KOPT-K1 (cell line): ENCODE measurements around the gene BDH1.
"Not testable (repeated sequence)": the region's sequence is repeated elsewhere in the genome, so short reads cannot be mapped to it uniquely, and the experiment has no call there.

Source experiments
- H3K27ac ChIP-seq: fragments of 200-600 bp; sonication (generic); 2 replicates; pipeline ENCODE4 v1.5.1; 2016; ENCODE audit warnings: antibody characterized with exemption, mild to moderate bottlenecking, low read depth, low read length; ENCODE audit not compliant: poor library complexity, severe bottlenecking
- H3K36me3 ChIP-seq: fragments of 200-600 bp; sonication (generic); 2 replicates; pipeline ENCODE4 v1.5.1; 2017; ENCODE audit warnings: antibody characterized with exemption, mild to moderate bottlenecking, low read length, moderate library complexity; ENCODE audit not compliant: insufficient read depth
- H3K9me3 ChIP-seq: fragments of 200-600 bp; sonication (generic); 2 replicates; pipeline ENCODE4 v1.5.1; 2017; ENCODE audit warnings: antibody characterized with exemption, low read length, mild to moderate bottlenecking; ENCODE audit not compliant: insufficient read depth, poor library complexity, severe bottlenecking

BDH1 gene

GRCh38 chr3:197485143-197485542 lies 70.6 kb downstream of the BDH1 start:
- Histone ChIP-seq H3K27ac (no peak overlapping the region), H3K36me3 (no peaks in the 10 kb centered on the region), H3K9me3 (no peaks in the 10 kb centered on the region)

- no peaks in the 10 kb centered on the region for H3K9me3 ChIP-seq
- no peak overlapping the region for H3K27ac ChIP-seq
- no peaks in the 10 kb centered on the region for H3K36me3 ChIP-seq
Measured at GRCh38 chr3:197484204-197484901, 71.4 kb downstream of the BDH1 start.

- no peak overlapping the region for H3K27ac ChIP-seq
- no peaks in the 10 kb centered on the region for H3K9me3 ChIP-seq
- no peaks in the 10 kb centered on the region for H3K36me3 ChIP-seq
Measured at GRCh38 chr3:197482001-197482400, 73.8 kb downstream of the BDH1 start.

GRCh38 chr3:197480320-197480719 lies 75.4 kb downstream of the BDH1 start:
- Histone ChIP-seq H3K9me3 (no peaks in the 10 kb centered on the region), H3K27ac (no peak overlapping the region), H3K36me3 (no peaks in the 10 kb centered on the region)

- H3K9me3 ChIP-seq: no peaks in the 10 kb centered on the region
- H3K27ac ChIP-seq: no peak overlapping the region
- H3K36me3 ChIP-seq: no peaks in the 10 kb centered on the region
Measured at GRCh38 chr3:197478746-197479668, 76.8 kb downstream of the BDH1 start.

GRCh38 chr3:197477816-197478215 lies 78.0 kb downstream of the BDH1 start:
- not testable (repeated sequence) for H3K27ac ChIP-seq, H3K9me3 ChIP-seq, H3K36me3 ChIP-seq

- Histone ChIP-seq H3K27ac (no peak overlapping the region), H3K9me3 (no peaks in the 10 kb centered on the region), H3K36me3 (no peaks in the 10 kb centered on the region)
Measured at GRCh38 chr3:197475997-197476525, 79.7 kb downstream of the BDH1 start.

- Histone ChIP-seq H3K27ac (no peak overlapping the region), H3K9me3 (no peaks in the 10 kb centered on the region), H3K36me3 (no peaks in the 10 kb centered on the region)
Measured at GRCh38 chr3:197475514-197475913, 80.3 kb downstream of the BDH1 start.

GRCh38 chr3:197472151-197472550 lies 83.6 kb downstream of the BDH1 start:
- Histone ChIP-seq H3K27ac (no peak overlapping the region), H3K9me3 (no peaks in the 10 kb centered on the region)

GRCh38 chr3:197471221-197472010 lies 84.4 kb downstream of the BDH1 start:
- Histone ChIP-seq H3K27ac (no peak overlapping the region), H3K9me3 (no peaks in the 10 kb centered on the region), H3K36me3 (no peaks in the 10 kb centered on the region)

More at GRCh38 chr3:197472151-197472550, 83.6 kb downstream of the BDH1 start:
- H3K36me3 ChIP-seq: no peaks in the 10 kb centered on the region

- Histone ChIP-seq H3K27ac (no peak overlapping the region), H3K9me3 (no peaks in the 10 kb centered on the region), H3K36me3 (no peaks in the 10 kb centered on the region)
Measured at GRCh38 chr3:197468866-197469382, 86.8 kb downstream of the BDH1 start.

GRCh38 chr3:197468167-197468566 lies 87.6 kb downstream of the BDH1 start:
- H3K36me3 ChIP-seq: no peaks in the 10 kb centered on the region
- H3K27ac ChIP-seq: no peak overlapping the region
- H3K9me3 ChIP-seq: no peaks in the 10 kb centered on the region

- Histone ChIP-seq H3K27ac (no peak overlapping the region), H3K36me3 (no peaks in the 10 kb centered on the region), H3K9me3 (no peaks in the 10 kb centered on the region)
Measured at GRCh38 chr3:197466586-197467399, 89.0 kb downstream of the BDH1 start.

GRCh38 chr3:197465996-197466549 lies 89.7 kb downstream of the BDH1 start:
- H3K36me3 ChIP-seq: no peaks in the 10 kb centered on the region
- peaks cover 4% of the 10 kb centered on the region for H3K9me3 ChIP-seq
- no peak overlapping the region for H3K27ac ChIP-seq
